CD4-positive, alpha-beta T cell (primary cell): Measurements from ENCODE around the gene CMTR2. TPM values are rescaled to one million over a fixed set of nuclear protein-coding genes. Genes with fewer than 3 reads are reported as not detected.

ENCODE experiments used
- ATAC-seq: fragments of 200-7000 bp; cut with Tn5 transposase; one replicate; pipeline ENCODE4 v1.10.0; 2022; ENCODE audit warnings: mild to moderate bottlenecking; ENCODE audit not compliant: poor library complexity
- CTCF ChIA-PET: fragments of 350-600 bp; sonication (Branson Sonifier 250); formaldehyde crosslinking; loops from one replicate; lab custom pipeline; 2021; ENCODE audit warnings: antibody characterized with exemption, inconsistent platforms; lab: Charles Lee
- POLR2A ChIA-PET: fragments of 350-600 bp; sonication (Branson Sonifier 250); formaldehyde crosslinking; loops from one replicate; lab custom pipeline; 2021; ENCODE audit warnings: antibody characterized with exemption, inconsistent platforms; lab: Charles Lee
- DNase-seq, 14 experiments: peaks; one replicate each; pipeline ENCODE4 v3.0.0-alpha.2; 2013 to 2020; ENCODE audit warnings: mixed read lengths in 2 of 14
- H3K27ac ChIP-seq, 2 donors: one replicate each; pipeline versions ENCODE4 v1.5.1 to v1.7.0; 2013; ENCODE audit warnings: low read length in 2 of 2, low read depth in 1 of 2, mild to moderate bottlenecking in 1 of 2
- H3K27me3 ChIP-seq, 2 experiments: 1 replicate in 1 of 2; 2 replicates in 1 of 2; pipeline versions ENCODE4 v1.6.1 to v1.7.0; 2013; ENCODE audit warnings: low read length in 2 of 2, control low read depth in 1 of 2, mild to moderate bottlenecking in 1 of 2, moderate library complexity in 1 of 2; ENCODE audit not compliant: insufficient read depth in 2 of 2, control insufficient read depth in 1 of 2
- H3K36me3 ChIP-seq: one replicate; pipeline ENCODE4 v1.6.1; 2013; ENCODE audit warnings: low read length, control low read depth; ENCODE audit not compliant: insufficient read depth
- H3K4me1 ChIP-seq: one replicate; pipeline ENCODE4 v1.6.1; 2013; ENCODE audit warnings: low read length, control low read depth; ENCODE audit not compliant: insufficient read depth
- H3K4me3 ChIP-seq: one replicate; pipeline ENCODE4 v1.5.1; 2013; ENCODE audit warnings: mild to moderate bottlenecking, low read length, moderate library complexity
- H3K9me3 ChIP-seq, 2 experiments: 1 replicate in 1 of 2; 2 replicates in 1 of 2; pipeline versions ENCODE4 v1.6.1 to v1.7.0; 2013; ENCODE audit warnings: low read length in 2 of 2, mild to moderate bottlenecking in 2 of 2, control low read depth in 1 of 2, moderate library complexity in 1 of 2; ENCODE audit not compliant: control insufficient read depth in 1 of 2, insufficient read depth in 1 of 2
- H3K27ac Mint-ChIP-seq: one replicate; pipeline ENCODE4 v1.8.0; 2020; ENCODE audit warnings: mixed read lengths
- H3K27me3 Mint-ChIP-seq: one replicate; pipeline ENCODE4 v1.8.0; 2021; ENCODE audit warnings: mixed read lengths
- H3K36me3 Mint-ChIP-seq: one replicate; pipeline ENCODE4 v1.8.0; 2021; ENCODE audit warnings: low read depth, mixed read lengths
- H3K4me1 Mint-ChIP-seq: one replicate; pipeline ENCODE4 v1.8.0; 2021; ENCODE audit warnings: low read depth, mixed read lengths
- H3K4me3 Mint-ChIP-seq: one replicate; pipeline ENCODE4 v1.8.0; 2020; ENCODE audit warnings: mild to moderate bottlenecking, mixed read lengths
- H3K9me3 Mint-ChIP-seq: one replicate; pipeline ENCODE4 v1.8.0; 2020; ENCODE audit warnings: mixed read lengths
- intact Hi-C, 2 experiments: fragments of 100-400 bp; cut with DNase I in 1 of 2; cut with micrococcal nuclease in 1 of 2; formaldehyde crosslinking; loops; one replicate each; pipeline versions ENCODE4 v1.15.1 to v1.9.0; 2023 to 2025; cut with DNase I, micrococcal nuclease
- total RNA-seq, 174 experiments: library from RNA in 2 of 174; stranded (reverse) in 2 of 174; gene quantifications; one replicate each; pipeline ENCODE4 v1.2.3 and lab custom pipeline; 2021 to 2026
- TF ChIP-seq, protein P1 (sequence below): fragments of 200-600 bp; IDR thresholded peaks from one replicate; pipeline ENCODE4 v1.8.0; 2022; ENCODE audit warnings: antibody characterized with exemption, mild to moderate bottlenecking

CMTR2 gene
- total RNA-seq, 2 experiments from 2014 or later = 5.9 to 6.6 TPM

DNA sequence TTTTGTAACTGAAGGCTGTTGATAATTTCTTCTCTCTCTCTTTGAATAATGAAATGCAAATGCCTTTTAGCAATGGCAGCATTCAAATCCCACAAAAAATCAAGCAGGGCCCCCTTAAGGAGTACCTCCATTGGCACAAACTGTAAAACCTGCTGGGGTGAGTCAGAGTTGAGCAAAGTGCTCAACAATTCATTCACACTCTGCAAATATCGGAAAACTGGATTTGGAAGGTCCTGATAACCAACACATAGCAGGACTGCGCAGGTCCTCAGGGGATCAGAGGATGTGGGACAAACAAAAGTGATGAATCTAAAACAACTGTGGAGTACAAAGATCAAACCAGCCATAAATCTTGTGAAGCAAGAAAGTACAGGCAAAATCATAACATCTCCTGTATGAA, 5.6 kb downstream of the CMTR2 start:
- ChIA-PET POLR2A (no interaction called here), CTCF (no interaction called here)
- Mint-ChIP-seq H3K4me1 (peaks cover 24% of the 10 kb centered on the region), H3K27me3 (no peaks in the 10 kb centered on the region), H3K27ac (no peak overlapping the region), H3K4me3 (no peak overlapping the region), H3K9me3 (peaks cover 5% of the 10 kb centered on the region), H3K36me3 (peaks cover 67% of the 10 kb centered on the region)
- H3K36me3 ChIP-seq = peaks cover 21% of the 10 kb centered on the region
- H3K4me3 ChIP-seq = no peak overlapping the region
- ATAC-seq (no peak), DNase-seq (no peak)
- H3K27me3 ChIP-seq = no peaks in the 10 kb centered on the region
- peaks cover 12% of the 10 kb centered on the region for H3K4me1 ChIP-seq
- intact Hi-C loops = no loop called here
- TF ChIP-seq, protein P1, sequence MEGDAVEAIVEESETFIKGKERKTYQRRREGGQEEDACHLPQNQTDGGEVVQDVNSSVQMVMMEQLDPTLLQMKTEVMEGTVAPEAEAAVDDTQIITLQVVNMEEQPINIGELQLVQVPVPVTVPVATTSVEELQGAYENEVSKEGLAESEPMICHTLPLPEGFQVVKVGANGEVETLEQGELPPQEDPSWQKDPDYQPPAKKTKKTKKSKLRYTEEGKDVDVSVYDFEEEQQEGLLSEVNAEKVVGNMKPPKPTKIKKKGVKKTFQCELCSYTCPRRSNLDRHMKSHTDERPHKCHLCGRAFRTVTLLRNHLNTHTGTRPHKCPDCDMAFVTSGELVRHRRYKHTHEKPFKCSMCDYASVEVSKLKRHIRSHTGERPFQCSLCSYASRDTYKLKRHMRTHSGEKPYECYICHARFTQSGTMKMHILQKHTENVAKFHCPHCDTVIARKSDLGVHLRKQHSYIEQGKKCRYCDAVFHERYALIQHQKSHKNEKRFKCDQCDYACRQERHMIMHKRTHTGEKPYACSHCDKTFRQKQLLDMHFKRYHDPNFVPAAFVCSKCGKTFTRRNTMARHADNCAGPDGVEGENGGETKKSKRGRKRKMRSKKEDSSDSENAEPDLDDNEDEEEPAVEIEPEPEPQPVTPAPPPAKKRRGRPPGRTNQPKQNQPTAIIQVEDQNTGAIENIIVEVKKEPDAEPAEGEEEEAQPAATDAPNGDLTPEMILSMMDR = no peak
- no peak overlapping the region for H3K27ac ChIP-seq
- H3K9me3 ChIP-seq = peaks cover 0 to 6% of the 10 kb centered on the region in 2 experiments

DNA sequence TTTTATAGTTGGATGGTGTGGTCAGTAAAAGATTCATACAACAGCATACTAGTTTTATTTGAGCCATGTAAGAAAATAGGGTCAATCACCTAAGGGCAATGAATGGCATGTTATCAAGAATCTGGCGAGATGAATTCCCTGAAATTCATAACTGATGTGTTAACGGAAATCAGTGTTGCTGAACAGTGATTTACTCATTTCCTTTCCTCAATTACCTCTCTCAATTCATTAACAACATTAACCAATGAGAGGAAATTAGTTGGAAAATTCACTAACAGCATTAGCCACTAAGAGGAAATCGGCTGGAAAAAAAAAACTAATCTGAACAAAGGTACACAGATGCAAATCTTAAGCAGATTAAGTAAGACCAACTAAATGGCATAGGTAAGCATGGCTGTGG, 6.3 kb downstream of the CMTR2 start:
- Histone ChIP-seq H3K4me1 (peaks cover 5% of the 10 kb centered on the region), H3K4me3 (no peak overlapping the region), H3K27me3 (no peaks in the 10 kb centered on the region), H3K27ac (no peak overlapping the region), H3K9me3 (peaks cover 0 to 6% of the 10 kb centered on the region in 2 experiments), H3K36me3 (peaks cover 21% of the 10 kb centered on the region)
- Mint-ChIP-seq H3K9me3 (peaks cover 5% of the 10 kb centered on the region), H3K36me3 (peaks cover 61% of the 10 kb centered on the region), H3K4me1 (peaks cover 17% of the 10 kb centered on the region), H3K4me3 (no peak overlapping the region), H3K27me3 (no peaks in the 10 kb centered on the region), H3K27ac (no peak overlapping the region)
- DNase-seq (no peak), ATAC-seq (no peak)
- intact Hi-C loops = no loop called here
- TF ChIP-seq, protein P1 = no peak
- ChIA-PET CTCF (no interaction called here), POLR2A (no interaction called here)

DNA sequence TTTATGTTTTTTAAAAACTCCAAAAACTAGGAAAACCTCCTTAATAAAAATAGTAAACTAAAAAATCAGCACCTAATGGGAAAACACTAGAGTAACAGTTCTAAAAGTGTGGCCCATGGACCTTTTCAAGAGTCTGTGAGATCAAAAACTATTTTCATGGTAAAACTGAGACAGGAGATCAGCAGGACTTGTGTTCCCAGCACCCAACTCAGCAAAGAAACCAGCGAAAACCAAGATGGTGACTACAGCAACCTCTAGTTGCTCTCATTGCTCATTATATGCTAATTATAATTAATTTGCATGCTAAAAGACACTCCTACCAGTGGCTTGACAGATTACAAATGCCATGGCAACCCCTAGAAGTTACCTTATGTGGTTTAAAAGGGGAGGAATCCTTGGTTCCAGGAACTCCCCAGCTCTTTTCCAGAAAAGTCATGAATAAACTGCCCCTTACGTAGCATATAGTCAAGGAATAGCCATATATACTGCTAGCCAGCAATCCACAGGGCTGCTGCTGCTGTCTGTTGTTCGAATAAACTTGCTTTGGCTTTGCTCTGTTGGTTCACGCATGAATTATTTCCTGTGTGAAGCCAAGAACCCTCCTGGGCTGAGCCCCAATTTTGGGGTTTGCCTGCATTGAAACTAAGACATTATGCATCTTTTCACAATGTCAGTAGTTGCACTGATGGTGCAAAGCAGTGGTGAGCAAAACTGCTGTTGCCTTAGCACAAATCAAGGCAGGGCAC, 12.4 kb downstream of the CMTR2 start:
- Mint-ChIP-seq H3K36me3 (peaks cover 17% of the 10 kb centered on the region), H3K27me3 (no peaks in the 10 kb centered on the region), H3K4me3 (no peak overlapping the region), H3K27ac (no peak overlapping the region), H3K9me3 (peaks cover 12% of the 10 kb centered on the region), H3K4me1 (no peaks in the 10 kb centered on the region)
- Histone ChIP-seq H3K9me3 (peaks cover 0 to 7% of the 10 kb centered on the region in 2 experiments), H3K4me1 (no peaks in the 10 kb centered on the region), H3K27me3 (no peaks in the 10 kb centered on the region), H3K27ac (no peak overlapping the region), H3K36me3 (no peaks in the 10 kb centered on the region), H3K4me3 (no peak overlapping the region)
- intact Hi-C loops = no loop called here
- POLR2A ChIA-PET = no interaction called here
- DNase-seq (no peak), ATAC-seq (no peak)
- TF ChIP-seq, protein P1 = no peak
- CTCF ChIA-PET = interaction anchor here (0.8 kb wide), 1 partner anchor 17 kb away, joined by 3 read pairs; no protein-coding TSS in a partner anchor
